ENCODE measurements around the gene SCYL3. TPM values are rescaled to one million over a fixed set of nuclear protein-coding genes. Genes with fewer than 3 reads are reported as not detected.
"Not testable (repeated sequence)": the region's sequence is repeated elsewhere in the genome, so short reads cannot be mapped to it uniquely, and the experiment has no call there.

The SCYL3 gene
- total and polyA plus RNA-seq, 7 donors: 4.8 to 13.3 (median 9.6) TPM

DNA sequence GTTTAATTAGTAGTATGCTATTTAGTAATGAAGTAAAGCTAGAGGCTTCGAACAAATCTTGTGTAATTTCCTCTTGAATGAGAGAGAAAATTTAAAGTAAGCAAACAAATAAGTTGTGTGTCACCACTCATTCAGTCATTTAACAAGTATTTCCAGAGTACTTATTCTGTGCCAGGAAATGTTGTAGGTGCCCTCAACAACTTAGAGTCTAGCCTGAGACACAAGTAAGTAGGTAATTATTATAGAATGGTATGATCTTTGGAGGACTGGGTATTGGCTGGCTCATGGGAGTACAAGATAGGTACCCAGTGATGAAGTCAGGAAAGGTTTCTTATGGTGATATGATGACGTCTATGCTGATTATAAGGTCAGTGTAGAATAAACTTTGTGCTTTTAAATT, 81.6 kb downstream of the SCYL3 start:
- no peaks in the 10 kb centered on the region for H3K27me3 ChIP-seq
- 91 to 95% methylated on average over 2 of the region's 2 CpGs for WGBS, 2 donors
- no peak for TF ChIP-seq POLR2A (IDR thresholded peaks at IDR 0.05)
- no peak for TF ChIP-seq EP300 (IDR thresholded peaks at IDR 0.05)
- TF ChIP-seq, protein P1, sequence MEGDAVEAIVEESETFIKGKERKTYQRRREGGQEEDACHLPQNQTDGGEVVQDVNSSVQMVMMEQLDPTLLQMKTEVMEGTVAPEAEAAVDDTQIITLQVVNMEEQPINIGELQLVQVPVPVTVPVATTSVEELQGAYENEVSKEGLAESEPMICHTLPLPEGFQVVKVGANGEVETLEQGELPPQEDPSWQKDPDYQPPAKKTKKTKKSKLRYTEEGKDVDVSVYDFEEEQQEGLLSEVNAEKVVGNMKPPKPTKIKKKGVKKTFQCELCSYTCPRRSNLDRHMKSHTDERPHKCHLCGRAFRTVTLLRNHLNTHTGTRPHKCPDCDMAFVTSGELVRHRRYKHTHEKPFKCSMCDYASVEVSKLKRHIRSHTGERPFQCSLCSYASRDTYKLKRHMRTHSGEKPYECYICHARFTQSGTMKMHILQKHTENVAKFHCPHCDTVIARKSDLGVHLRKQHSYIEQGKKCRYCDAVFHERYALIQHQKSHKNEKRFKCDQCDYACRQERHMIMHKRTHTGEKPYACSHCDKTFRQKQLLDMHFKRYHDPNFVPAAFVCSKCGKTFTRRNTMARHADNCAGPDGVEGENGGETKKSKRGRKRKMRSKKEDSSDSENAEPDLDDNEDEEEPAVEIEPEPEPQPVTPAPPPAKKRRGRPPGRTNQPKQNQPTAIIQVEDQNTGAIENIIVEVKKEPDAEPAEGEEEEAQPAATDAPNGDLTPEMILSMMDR (IDR thresholded peaks at IDR 0.05): no peak
- no peak for TF ChIP-seq POLR2AphosphoS5 (IDR thresholded peaks at IDR 0.05)
- peaks cover 0 to 24% (median 3%) of the 10 kb centered on the region in 4 donors for H3K36me3 ChIP-seq
- H3K4me1 ChIP-seq: no peaks in the 10 kb centered on the region
- H3K9me3 ChIP-seq: no peaks in the 10 kb centered on the region
- no peak overlapping the region for H3K27ac ChIP-seq
- no peak overlapping the region for H3K4me3 ChIP-seq
- DNase-seq: no peak
- intact Hi-C loops (cut with DNase I): no loop called here

DNA sequence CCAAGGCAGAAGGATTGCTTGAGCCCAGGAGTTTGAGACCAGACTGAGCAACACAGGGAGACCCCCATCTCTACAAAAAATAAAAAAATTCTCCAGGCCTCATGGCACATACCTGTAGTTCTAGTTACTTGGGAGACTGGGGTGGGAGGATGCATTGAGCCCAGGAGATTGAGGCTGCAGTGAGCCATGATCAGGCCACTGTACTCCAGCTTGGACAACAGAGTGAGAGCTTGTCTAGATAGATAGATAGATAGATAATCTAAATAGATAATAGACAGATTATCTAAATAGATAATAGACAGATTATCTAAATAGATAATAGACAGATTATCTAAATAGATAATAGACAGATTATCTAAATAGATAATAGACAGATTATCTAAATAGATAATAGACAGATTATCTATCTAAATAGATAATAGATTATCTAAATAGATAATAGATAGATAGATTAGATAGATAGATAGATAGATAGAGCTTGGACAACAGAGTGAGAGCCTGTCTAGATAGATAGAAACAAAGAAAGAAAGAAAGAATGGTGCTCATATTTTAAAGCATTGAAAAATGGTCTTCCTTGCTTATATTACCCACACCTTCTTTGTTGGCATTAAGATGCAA, 82.2 kb downstream of the SCYL3 start:
- intact Hi-C loops (cut with DNase I); H3K4me3 ChIP-seq; H3K4me1 ChIP-seq; H3K9me3 ChIP-seq; H3K27ac ChIP-seq; DNase-seq; H3K27me3 ChIP-seq: not testable (repeated sequence)
- H3K36me3 ChIP-seq: peaks cover 0 to 26% (median 3%) of the 10 kb centered on the region in 4 donors

DNA sequence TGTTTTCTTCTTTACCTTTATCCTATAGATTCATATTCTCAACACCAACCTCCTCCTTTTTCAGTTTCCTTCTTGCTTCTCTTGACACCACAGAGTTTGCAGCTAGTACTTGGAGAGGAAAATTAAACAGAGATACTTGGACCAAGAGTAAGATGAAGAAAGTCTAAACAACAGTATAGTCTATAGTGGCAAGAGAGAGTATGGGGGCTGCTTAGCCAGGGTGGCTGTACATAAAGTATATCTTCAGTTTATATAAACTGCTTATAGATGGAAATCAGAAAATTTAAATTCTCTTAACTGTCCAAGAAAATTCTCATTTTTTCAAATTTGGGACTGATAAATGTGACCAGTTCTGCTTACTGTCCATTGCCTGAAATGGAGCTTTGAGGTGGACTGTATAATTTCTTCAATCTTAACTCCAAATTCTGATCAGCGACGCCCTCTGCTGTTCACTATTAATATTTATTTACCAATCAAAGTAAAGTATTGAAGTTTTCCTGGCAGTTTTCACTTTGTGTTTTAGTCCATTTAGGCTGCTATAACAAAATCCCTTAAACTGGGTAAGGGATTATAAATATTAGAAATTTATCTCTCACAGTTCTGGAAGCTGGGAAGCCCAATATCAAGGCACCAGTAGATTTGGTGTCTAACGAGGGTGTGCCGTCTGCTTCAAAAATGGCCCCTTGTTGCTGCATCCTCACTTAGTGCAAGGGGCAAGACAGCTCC, 84.2 kb downstream of the SCYL3 start:
- DNase-seq: no peak
- no peaks in the 10 kb centered on the region for H3K9me3 ChIP-seq
- intact Hi-C loops (cut with DNase I): loop anchor here (5.0 kb wide), 1 partner anchor 262 kb away; no protein-coding TSS in a partner anchor

DNA sequence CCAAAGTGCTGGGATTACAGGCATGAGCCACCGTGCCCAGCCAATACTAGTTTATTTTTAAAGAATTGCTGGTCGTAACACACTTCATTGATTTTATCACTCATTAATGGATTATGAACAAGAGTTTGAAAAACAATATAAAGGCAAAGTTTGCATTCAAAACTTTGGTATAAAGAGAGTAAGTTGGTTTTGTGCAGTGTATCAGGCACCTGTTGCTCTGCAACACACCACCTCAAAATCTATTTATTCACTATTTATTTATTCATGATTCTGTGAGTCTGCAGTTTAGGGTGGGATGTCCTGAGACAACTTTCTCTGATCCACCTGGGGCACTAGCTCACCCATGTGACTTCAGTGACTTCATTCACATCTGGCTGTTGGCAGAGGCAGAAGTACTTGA, 88.8 kb downstream of the SCYL3 start:
- no peak overlapping the region for H3K4me3 ChIP-seq
- no peaks in the 10 kb centered on the region for H3K9me3 ChIP-seq
- no peak for TF ChIP-seq POLR2AphosphoS5 (IDR thresholded peaks at IDR 0.05)
- no peak for TF ChIP-seq POLR2A (IDR thresholded peaks at IDR 0.05)
- TF ChIP-seq EP300 (IDR thresholded peaks at IDR 0.05): no peak
- TF ChIP-seq, protein P1 (IDR thresholded peaks at IDR 0.05): no peak
- no peaks in the 10 kb centered on the region for H3K27me3 ChIP-seq
- H3K36me3 ChIP-seq: peaks cover 0 to 66% (median 8%) of the 10 kb centered on the region in 4 donors
- 93 to 95% methylated on average over 2 of the region's 2 CpGs for WGBS, 2 donors
- intact Hi-C loops (cut with DNase I): loop anchor here (5.0 kb wide), 1 partner anchor 258 kb away; no protein-coding TSS in a partner anchor
- no peak overlapping the region for H3K27ac ChIP-seq
- no peak for DNase-seq
- H3K4me1 ChIP-seq: no peaks in the 10 kb centered on the region

More for the DNA sequence above, 84.2 kb downstream of the SCYL3 start:
- Histone ChIP-seq H3K27me3 (no peaks in the 10 kb centered on the region), H3K4me3 (no peak overlapping the region), H3K36me3 (peaks cover 0 to 44% (median 7%) of the 10 kb centered on the region in 4 donors), H3K4me1 (no peaks in the 10 kb centered on the region), H3K27ac (no peak overlapping the region)
- 51 to 62% methylated on average over 4 of the region's 4 CpGs for WGBS, 2 donors
- TF ChIP-seq EP300 (IDR thresholded peaks at IDR 0.05) (no peak), POLR2AphosphoS5 (IDR thresholded peaks at IDR 0.05) (no peak)
- TF ChIP-seq, protein P1 (IDR thresholded peaks at IDR 0.05): peak in 3 of 4 experiments; percentile 24 to 45 (median 38)

DNA sequence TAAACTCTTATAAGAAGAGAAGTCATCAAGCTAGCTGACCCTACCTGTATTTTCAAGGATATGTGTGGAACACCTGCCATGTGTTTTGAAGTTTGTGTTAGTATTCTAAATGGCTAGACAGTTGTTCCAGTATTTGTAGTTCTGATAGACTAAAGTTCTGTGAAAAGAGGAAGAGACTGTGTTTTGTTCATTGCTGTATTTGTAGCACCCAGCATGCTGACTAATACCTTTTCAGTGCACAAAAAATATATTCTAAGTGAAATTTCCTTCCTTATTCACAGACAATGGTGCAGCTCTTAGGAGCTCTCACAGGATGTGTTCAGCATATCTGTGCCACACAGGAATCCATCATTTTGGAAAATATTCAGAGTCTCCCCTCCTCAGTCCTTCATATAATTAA, 90.8 kb downstream of the SCYL3 start:
- Histone ChIP-seq H3K9me3 (no peaks in the 10 kb centered on the region), H3K36me3 (peaks cover 0 to 53% (median 5%) of the 10 kb centered on the region in 4 donors), H3K4me1 (no peaks in the 10 kb centered on the region), H3K27ac (no peak overlapping the region), H3K4me3 (no peak overlapping the region), H3K27me3 (no peaks in the 10 kb centered on the region)
- TF ChIP-seq, protein P1 (IDR thresholded peaks at IDR 0.05): no peak
- TF ChIP-seq POLR2A (IDR thresholded peaks at IDR 0.05): no peak
- no peak for TF ChIP-seq EP300 (IDR thresholded peaks at IDR 0.05)
- TF ChIP-seq POLR2AphosphoS5 (IDR thresholded peaks at IDR 0.05): no peak
- DNase-seq: no peak
- intact Hi-C loops (cut with DNase I): no loop called here
